ENCODE data around the gene NOTCH1.

Gene NOTCH1

GRCh38 chr9:136544548-136544963 lies 1.3 kb downstream of the NOTCH1 start:
- no peak for DNase-seq

DNA sequence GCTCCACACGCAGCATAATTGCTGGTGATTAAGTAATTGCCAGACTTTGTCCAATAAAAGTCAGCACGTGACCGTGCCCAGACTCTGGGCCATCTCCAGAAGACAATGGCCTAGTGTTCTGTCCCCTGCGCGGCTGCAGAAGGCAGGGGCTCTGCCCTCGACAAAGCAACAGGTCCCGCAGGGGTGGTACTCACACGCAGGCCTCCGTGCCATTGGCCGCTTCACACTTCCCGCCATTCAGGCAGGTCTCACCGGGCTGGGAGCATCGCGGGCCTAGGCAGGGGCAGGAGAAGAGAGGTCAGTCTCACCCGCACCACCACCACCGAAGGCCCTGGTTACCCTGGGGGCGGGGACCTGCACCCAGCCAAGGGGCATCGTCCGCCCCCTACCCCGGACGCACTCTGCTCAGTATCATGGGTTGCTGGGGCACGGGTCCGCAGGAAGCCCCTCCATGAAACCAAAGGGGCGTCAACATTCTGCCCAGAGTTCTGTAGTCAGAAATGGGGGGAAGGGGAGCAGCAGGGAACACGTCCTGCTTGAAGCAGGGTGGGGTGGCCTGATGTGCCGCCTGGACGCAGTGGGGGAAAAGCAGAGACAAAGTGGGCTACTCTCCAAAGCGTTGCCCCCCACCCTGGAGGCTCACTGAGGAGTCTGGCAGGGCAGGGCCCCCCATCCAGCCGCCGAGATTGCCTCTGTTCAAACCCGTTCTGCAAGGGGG lies 1.9 kb downstream of the NOTCH1 start:
- no peak for DNase-seq

DNA sequence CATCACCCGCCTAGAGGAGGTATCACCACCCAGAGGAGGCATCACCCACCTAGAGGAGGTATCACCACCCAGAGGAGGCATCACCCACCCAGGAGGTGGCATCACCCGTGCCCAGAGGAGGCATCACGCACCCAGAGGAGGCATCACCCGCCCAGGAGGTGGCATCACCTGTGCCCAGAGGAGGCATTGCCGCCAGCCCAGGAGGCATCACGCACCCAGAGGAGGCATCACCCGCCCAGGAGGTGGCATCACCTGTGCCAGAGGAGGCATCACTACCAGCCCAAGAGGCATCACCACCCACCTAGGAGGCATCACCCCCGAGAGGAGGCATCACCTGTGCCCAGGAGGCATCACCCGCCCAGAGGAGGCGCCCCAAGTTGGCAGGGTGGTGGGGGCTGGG lies 2.6 kb downstream of the NOTCH1 start:
- DNase-seq: no peak

- no peak for DNase-seq
Observed at GRCh38 chr9:136542241-136543040, 3.4 kb downstream of the NOTCH1 start.

DNA sequence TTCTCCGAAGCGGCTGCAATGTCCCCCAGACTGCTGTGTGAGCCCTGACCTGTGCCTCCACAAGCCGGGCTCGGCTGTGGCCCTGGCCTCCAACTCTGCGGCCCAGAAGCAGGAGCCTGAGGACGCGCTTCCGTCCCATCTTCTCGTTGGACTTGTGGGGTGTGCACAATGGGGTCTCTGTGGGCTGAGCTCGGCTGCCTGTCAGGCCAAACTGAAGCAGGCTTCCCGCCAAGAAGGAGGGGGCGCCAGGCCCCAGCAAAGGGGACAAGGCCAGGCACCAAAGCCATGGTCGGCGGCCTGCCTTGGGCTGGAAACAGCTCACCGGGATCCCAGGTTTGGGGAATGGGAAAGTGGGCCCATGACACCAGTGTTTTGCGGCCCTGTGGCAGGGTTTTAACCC lies 4.1 kb downstream of the NOTCH1 start:
- no peak for DNase-seq

DNA sequence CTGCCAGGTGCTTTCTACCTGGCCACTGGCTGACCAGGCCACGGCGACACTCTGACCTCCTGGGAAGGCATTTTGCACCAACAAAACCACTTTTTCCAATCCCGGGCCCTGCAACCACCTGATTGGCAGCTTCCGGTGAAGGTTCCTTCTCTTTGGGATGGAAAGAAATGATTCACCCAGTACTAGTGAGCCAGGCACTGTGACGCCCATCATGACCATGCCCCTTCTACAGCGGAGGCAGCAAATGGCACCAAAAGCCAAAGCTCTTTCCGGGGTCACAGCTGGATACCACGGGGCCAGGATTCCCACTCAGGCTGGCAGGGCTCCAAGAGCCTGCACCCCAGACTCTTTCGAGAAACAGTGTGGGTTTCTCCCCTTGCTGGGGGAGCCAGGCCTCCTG lies 4.7 kb downstream of the NOTCH1 start:
- DNase-seq: no peak

DNA sequence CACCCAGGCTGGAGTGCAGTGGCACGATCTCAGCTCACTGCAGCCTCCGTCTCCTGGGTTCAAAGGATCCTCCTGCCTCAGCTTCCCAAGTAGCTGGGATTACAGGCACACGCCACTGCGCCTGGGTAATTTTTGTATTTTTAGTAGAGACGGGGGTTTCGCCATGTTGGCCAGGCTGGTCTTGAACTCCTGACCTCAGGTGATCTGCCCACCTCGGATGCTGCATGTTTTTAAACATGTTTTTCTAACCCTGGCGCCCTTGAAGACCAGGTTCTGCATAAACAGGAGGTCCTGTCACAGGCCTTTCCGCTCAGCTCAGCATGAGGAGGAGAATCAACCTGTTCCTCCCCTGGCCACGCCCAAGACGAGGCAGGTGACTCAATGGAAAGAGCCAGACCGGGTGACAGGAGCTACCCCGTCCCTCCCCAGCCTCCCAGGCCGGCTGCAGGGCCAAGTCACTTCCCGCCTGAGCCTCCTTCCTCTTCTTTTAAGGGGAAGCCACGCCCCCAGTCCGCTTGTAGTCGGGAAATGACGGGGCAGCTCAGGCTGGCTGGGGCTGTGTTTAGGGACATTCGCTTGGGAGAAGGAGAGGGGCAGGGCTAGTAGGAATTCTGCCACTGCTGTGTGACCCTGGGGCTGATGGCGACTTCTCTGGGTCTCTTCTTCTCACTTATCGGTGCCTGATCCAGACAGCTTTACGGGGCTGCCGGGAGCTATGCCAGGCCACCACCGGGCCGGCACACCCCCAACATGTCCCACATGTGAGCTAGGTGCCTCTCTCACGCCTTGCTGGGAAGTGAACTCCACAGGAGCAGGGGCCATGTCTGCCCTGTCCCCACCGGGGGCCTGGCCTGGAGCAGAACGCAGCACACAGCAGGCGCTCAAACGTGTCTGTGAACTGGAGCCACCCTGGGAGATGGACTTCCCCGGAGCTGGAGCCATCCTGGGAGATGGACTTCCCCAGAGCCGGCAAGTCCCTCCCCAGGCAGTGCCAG lies 6.1 kb downstream of the NOTCH1 start:
- no peak for DNase-seq

DNA sequence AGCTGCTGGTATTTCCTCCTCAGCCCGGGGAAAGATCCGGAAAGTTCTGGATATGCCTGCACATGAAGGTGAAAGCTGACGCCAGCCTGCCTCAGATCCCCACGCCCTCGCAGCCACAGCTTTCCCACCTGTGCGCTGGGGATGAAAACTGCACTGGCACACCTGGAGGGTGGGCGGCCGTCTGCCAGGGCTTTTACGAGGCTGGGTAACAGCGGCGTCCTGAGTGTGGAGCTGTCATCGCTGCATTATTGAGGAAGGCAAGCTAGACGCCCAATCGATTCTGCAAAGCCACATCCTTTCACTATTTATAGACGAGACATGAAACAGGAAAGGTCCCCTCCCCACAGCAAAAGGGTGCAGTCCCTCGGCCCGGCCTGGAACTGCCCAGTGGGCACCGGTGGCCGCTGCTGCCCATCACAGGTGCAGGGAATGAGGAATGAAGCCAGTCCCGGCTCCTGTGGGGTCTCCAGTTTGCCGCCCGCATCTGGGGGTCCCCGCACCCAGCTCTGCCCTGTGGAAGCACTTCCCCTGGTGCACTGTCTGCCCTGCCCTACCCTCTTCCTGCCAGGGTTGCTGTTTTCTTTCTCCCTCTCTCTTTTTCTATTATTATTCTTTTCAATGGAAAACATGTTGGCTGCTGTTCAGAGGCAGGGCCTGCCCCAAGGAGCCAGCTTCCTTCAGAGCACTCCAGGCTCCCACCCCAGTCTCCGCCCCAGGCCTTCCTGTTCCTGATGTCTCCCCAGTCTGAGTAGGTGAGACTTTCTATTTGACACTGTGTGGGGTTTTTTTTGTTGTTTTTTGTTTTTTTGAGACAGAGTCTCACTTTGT lies 7.0 kb downstream of the NOTCH1 start:
- DNase-seq: no peak

DNA sequence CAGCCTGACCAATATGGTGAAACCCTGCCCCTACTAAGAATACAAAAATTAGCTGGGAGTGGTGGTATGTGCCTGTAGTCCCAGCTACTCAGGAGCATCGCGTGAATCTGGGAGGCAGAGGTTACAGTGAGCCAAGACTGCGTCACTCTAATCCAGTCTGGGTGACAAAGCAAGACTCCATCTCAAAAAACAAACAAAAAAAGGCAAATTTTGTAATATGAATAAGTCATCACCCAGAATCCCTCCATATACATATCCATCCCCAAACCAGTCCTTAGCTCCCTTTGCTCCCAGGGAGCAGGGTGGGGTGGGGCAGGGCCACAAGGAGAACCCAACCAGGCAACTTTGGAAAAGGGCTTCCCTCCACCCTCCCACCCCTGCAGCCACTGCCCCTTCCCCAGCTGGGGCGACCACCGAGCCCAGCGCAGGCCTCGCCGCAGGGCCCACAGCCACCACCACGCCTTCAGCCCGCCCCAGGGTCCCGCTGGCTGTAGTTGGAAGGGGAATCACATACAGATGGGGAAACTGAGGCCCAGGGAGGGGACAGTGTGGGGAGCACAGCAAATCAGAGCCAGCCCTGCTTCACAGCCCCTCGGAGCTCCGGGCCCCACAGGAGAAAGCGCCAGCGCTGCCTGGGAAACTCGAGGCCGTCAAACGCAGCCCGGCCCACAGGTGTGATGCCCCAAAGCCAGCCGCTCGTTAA lies 7.8 kb downstream of the NOTCH1 start:
- no peak for DNase-seq

GRCh38 chr9:136537411-136537810 lies 8.4 kb downstream of the NOTCH1 start:
- no peak for DNase-seq

GRCh38 chr9:136536721-136537241 lies 9.1 kb downstream of the NOTCH1 start:
- no peak for DNase-seq

GRCh38 chr9:136536051-136536720 lies 9.7 kb downstream of the NOTCH1 start:
- no peak for DNase-seq

DNA sequence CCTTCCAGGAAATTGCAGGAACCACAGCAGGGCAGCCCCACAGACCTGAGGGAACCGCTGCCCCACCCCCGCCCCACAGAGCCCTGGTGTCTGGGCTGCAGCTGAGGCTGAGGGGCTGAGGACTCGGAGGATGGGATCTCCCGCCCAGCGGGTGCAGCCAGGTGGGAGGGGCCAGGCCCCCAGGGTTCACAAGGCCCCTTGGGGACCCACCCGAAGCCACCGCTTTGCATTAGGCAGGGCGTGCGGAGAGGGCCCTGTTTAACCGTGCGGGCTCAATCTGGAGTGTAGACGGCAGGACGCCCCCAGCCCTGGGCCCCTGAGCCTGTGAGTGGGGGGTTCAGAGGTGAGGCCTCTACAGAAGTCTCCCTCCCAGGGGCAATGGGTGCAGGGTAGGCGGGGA lies 10.8 kb downstream of the NOTCH1 start:
- DNase-seq: no peak

DNA sequence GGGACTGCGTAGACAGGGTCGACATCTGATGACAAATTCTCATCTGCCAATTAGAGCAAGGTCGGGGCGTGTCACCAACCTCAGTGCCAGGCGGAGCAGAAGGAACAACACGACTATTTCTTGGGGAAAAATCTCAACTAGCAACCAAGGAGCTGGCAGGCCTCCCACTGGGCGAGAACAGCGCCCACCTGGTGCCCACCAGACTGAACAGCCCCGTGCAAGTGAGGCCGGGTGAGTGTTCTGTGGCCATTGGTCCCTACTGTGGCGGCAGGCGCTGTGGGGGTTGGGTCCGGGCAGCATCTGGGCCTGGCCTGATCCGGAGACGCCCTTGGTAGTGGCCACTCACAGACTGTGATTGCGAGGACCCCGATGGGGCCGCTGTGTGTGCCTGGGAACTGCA lies 11.5 kb downstream of the NOTCH1 start:
- DNase-seq: no peak

DNA sequence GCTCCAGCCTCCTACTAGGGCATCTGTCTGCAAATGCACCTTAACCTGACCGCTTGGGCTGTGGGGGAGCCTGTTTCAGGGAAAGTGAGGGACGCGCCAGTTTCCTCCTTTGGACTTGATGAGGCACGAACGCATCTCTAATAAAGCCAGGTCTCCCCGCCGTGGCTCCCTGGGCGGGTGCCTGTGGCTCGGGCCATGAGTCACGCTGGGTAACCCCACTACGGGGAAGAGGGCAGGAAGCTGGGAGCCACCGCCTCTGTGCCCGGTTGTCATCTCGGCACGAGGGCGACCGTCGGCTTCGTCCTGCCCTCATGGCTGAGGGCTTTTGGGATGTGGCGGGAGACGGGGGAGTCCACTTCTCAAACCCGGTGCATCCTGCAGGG lies 12.1 kb downstream of the NOTCH1 start:
- no peak for DNase-seq

GRCh38 chr9:136532799-136533774 lies 12.8 kb downstream of the NOTCH1 start:
- DNase-seq: no peak

- DNase-seq: no peak
Observed at GRCh38 chr9:136531904-136532798, 13.7 kb downstream of the NOTCH1 start.

DNA sequence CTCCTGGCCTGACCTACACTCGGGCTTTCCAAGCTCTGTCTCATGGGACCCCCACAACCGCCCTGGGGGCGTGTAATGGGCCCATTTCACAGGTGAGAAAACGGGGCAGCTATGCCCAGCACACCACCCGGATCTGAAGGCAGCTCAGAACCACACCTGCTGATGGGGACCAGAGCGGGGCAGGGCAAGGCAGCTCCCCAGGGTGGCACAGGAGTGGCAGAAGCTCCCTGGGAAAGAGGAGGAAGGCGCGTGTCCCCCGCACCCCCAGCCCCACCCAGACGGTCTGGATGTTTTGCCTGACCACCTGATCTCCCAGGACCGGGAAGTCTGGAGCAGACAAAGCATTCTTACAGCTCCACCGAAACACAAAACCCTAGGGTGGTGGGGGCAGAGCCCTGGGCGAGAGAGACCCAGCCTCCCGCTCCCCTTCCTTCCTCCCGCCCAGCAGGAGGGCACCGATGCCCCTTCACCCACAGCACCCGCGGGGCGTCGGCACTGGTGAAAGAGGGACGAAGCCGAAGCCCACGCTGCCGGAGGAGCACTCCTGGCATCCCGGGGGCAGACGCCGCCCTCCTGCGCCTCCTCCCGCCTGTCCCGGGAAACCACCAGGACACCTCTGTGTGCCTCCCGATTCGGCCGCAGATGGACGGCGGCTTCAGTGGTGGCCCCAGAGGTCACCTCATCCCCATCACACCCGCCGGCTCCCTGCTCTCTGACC lies 14.5 kb downstream of the NOTCH1 start:
- no peak for DNase-seq
